Effector CD4-positive, alpha-beta T cell (primary cell): ENCODE data around the gene TMEM179. TPM values are rescaled to one million over a fixed set of nuclear protein-coding genes. Genes with fewer than 3 reads are reported as not detected.
"Not testable (repeated sequence)": the region's sequence is repeated elsewhere in the genome, so short reads cannot be mapped to it uniquely, and the experiment has no call there.

ENCODE experiments used
- DNase-seq: peaks from one replicate; pipeline ENCODE4 v3.0.0-alpha.2; 2020
- total RNA-seq: gene quantifications from one replicate; lab custom pipeline; 2026; lab: John Stamatoyannopoulos, UW

TMEM179 gene
- not detected for total RNA-seq

DNA sequence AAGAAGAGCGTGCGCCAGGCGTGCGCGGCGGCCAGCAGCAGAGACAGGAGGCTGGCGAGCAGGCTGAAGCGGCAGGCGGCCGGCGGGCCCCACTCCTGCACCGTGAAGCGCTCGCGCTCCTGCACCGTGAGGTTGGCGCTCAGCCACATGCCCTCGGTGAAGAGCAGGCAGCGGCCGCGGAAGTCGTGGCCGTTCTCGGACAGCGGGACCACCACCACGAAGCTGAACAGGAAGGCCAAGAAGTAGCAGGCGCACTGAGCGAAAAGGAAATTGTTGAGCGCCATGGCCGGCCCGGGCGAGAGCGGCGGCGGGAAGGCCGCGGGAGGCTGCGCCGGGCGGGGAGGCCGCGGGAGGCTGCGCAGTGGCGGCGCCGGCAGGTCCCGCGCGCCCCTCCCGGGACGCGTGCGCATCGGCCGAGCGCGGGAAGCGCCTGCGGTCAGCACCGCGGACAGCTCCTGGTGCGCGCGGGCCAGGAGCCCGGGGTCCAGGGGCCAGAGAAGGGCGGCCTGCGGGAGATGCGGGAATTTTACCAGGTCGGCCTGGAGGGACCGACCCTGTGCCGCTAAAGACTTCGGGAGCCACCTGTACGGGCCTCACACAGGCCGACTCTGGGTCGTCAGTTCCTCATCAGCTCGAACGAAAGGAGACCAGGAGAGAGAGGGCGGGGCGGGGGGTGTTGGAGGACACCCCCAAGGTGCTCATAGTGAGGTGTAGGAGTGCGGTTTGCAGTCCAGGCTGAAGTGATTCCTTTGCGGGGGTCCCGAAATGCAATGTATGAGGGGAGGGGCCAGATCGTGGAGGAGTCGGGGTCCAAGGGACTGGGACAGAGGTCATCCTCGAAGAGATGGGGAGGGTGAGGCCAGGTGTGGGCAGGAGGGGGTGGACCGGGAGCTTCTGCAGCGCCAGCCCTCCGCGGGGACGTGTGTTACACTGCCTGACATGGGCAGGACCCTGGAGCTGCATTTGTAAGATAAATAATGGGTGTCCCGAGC, at the start of gene TMEM179:
Gene TMEM179, minus strand, starts transcription at position 315 of the 992 bp plus-strand sequence. Its CDS starts 31 bp downstream, at position 284.
- DNase-seq = no peak

DNA sequence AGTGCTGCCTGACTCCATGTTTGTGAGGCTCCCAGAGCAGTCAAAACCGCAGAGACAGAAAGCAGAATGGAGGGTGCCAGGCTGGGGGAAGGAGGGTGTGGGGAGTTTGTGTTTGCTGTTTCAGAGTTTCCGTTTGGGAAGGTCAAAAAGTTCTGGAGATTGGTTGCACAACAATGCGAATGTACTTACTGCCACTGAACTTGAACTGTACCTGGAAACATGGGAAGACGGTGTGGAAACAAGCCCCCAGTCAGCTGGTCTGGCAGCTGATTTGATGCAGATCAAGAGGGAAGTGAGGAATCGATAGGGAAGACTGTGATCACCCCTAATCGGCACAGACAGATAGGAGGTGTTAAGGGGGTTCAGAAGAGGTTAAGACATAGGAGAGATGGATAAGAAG, 49.5 kb upstream of the TMEM179 start:
- no peak for DNase-seq

DNA sequence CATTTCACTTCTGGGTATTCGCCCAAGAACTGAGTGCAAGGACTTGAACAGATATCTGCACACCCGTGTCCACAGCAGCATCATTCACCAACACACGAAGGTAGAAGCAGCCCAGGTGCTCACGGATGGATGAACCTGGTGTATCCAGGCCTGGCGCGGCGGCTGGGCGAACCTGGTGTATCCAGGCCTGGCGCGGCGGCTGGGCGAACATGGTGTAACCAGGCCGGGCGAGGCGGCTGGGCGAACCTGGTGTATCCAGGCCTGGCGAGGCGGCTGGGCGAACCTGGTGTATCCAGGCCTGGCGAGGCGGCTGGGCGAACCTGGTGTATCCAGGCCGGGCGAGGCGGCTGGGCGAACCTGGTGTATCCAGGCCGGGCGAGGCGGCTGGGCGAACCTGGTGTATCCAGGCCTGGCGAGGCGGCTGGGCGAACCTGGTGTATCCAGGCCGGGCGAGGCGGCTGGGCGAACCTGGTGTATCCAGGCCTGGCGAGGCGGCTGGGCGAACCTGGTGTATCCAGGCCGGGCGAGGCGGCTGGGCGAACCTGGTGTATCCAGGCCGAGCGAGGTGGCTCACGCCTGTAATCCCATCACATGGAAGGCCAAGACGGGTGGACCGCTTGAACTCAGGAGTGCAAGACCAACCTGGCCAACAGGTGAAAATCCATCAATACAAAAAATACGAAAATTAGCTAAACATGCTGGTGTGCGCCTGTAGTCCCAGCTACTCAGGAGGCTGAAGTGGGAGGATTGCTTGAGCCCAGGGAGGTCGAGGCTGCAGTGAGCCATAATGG, 48.8 kb upstream of the TMEM179 start:
- not testable (repeated sequence) for DNase-seq

DNA sequence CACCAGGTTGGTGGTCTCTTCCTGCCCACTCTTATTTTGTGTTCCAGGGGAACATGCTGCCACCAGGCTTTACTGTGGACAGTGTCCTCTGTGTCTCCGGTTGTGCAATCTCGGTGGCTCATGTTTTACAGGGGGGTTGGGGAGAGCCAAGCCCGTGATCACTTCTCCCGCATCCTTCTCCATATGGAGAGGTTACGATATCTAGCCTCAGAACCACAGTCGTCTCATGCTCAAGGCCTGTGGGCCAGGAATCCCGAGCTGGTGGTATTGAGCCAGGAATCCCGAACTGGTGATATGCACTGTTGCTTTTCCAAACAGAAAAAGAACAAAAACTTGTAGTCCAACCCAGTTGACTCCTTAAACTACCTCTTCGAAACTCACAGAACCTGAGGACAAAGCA, 47.8 kb upstream of the TMEM179 start:
- DNase-seq = no peak

DNA sequence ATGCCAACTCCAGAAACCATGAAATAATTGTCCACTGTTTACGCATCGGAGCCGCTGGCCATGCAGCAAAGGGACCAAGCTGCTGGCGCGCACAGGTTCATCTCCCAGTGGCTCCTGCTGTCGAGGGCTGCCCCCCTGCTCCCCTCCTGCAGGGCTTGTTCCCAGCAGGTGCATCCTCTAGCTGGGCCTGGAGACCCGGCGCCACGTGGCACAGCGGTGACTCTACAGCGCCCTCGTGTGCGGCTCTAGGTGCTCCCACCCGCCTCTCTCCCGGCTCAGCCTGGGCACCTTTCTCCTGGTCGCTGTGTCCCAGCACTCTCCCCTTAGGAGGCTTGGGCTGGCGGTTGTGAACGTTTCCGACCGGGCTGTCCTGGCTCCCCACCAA, 47.3 kb upstream of the TMEM179 start:
- DNase-seq = no peak

DNA sequence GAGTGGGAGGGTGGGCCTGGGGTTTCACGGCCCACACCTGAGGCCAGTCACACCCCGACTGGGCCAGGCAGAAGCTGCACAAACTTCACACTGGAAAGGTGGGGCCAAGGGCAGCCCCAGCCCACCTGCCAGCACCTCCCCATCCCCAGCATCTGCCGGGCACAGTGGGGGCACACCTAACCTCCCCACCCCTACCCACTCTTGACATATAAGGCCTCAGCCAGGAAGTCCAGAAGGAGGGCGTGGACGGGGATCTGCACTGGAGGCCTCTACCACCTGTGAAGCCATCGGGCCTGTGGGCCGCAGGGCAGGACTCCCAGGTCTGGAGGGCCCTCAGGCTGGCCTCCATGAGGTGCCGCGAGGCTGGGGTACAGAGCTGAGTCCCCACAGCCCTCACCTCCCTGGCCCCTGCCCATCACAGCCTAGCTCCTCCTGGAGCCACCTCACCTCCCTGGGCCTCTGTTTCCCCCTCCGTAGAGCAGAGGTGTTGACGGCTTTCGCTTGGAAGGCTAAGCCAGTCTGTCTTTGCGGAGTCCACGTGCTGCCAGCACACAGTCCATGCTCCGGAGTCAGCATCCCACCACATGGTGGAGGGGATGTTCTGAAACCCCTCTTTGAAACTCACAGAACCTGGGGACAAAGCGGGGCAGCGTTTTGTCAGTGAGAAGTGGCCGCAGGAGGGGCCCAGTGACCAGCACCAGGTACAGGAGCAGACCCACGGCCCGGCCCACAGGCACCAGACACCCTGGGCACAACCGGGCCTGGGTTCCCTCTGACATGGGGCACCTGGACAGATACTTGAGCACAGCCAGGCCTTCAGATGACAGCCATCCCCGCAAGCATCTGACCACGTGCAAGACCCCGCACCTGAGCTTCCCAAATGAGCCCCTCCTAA, 46.7 kb upstream of the TMEM179 start:
- no peak for DNase-seq

DNA sequence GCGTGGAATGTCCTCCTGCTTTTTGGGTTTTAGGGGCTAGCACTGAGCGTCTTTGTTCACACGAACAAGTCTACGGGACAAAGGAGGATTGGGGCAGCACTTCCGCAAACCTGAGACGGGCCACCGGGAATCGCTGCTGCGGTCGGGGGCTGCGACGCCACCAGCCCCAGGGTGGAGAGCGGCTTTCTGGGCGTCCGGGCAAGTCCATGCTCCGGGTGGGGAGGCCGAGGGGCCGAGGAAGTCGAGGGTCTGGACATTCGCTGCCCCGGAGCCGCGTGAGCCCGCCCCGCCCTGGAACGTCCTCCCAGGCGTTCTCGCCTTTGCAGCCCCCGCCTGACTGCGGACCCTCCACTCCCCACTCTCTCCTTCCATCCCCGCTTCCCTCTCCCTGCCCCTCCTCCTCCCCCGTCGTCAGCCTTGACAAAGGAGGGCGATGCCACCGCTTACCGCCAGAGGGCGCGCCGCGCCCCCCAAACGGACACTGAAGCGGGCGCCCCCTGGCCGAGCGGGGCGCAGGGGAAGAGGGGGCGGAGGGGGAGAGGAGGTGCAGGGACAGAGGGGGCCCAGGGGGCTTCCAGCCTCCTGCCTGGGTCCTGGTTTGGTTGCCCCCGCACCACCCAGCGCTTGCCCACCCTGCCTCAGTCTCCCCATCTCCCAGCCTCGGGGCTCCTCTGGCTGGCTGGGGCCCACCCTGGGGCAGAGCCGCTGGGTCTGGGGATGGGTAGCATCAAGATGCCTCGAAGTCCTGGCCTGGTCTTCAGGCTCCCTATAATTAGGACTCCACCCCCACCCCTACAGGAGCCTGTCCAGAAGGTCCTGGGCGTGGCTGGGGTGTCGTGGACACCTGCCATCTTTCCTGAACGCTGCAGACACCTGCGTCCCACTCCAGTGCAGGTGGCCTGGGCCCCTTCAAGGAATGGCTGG, 45.7 kb upstream of the TMEM179 start:
- peak; percentile 45 for DNase-seq

DNA sequence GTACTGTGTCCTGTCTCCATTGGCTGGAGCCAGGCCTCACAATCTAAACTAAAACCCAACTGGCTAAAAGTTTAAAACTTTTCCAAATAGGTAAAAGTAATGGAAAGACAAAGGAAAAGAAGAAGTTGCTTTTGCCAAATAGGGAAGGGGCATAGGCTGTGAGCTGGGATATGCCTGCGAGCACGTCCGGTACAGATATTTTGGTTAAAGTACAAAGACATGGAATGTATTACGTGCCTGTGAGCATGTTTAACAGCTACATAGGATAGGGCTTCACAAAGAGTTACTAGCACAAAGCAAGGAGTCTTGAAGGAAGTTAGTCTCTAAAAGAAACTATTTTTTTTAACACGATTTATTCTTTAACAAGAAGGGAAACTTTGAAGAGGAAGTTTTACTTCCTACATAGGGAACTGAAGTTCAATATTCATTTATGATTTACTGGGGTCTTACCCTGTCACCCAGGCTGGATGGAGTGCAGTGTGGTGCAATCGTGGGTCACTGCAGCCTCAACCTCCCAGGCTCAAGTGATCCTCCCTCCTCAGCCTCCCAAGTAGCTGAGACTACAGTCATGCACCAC, 43.0 kb upstream of the TMEM179 start:
- no peak for DNase-seq

DNA sequence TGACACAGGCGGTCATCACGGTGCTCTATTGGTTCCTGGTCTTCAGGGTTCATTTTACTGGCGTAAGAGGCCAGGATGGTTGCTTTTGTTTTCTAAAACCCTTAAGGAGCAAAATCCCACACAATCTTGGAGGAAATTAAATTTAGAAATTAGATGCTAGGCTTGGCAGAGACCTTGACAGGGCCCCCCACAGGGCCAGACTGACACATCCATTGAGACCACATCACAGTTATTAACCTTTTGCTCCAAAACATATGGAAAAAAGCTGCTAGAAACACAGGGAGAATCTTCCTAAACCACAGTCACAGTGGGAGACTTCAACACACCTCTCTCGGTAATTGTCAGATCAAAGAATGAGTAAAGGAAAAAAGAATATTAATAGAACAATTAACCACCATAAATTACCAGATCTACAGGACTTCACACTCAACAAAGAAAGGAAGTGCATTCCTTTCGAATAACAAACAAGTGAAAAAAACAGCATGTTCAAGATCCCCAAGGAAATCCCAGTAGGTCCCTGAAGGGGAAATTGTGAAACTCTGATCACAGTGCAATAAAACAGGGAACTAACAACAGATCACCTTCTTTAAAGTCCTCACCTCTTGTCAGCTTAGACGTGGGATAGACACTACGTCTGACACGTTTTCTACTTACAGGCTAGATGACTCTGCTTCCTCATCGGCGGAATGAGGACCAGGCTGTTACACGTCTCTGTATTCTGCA, 40.2 kb upstream of the TMEM179 start:
- no peak for DNase-seq

DNA sequence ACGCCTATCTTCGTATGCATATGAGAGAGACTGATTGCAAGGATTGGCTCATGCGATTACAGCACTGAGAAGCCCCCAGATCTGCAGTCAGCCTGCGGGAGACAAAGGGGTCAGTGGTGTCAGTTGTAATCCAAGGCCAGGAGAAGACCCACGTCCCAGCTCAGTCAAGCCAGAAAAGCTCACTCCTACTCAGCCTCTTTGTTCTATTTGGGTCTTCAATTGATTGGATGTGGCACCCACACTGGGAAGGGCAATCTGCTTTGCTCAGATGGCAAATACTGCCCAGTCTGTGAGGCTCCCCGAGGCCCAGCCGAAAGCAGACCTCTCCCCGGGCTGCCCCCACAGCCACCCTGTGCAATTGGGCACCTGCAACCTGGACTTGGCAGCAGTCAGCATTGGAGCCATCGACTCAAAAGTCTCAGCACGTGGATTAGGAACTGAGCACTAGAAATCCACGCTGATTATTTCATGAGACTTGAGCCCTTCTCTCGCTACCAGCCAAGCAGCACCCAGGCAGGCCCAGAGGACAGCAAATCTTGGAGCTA, 39.6 kb upstream of the TMEM179 start:
- no peak for DNase-seq

DNA sequence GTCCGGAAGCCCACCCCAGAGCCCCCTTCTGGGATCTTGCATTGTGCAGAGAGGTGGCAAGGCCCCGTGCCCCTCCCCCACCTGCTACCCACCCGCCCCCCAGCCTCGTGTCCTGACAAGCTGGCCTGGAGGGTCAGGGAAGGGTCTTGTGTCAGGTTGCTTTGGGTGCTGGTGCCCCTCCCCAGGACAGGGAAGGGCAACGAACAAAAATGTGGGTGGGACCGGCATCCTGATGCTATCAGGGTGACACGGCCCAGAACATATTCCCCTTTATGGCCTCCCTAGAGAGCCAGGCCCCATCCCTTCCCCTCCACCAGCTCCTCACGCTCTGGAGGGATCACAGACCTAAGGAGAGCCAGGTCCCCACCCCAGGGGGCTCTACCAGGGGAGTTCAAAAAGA, 38.7 kb upstream of the TMEM179 start:
- DNase-seq = no peak

DNA sequence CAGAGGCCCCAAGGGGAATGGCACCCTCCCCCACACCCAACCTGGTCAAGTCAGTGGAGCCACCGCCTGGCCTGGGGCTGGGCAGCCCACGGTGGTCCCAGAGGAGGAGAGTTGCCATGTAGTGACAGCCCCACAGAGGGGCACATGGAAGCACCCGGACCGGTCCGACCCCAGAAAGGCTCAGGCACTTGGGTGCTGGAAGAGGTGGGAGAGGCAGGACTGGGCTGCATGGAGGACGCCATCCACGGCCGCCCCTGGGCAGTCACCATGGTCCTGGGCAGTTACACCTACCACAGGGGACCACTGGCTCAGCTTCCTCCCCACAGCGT, 37.9 kb upstream of the TMEM179 start:
- no peak for DNase-seq

DNA sequence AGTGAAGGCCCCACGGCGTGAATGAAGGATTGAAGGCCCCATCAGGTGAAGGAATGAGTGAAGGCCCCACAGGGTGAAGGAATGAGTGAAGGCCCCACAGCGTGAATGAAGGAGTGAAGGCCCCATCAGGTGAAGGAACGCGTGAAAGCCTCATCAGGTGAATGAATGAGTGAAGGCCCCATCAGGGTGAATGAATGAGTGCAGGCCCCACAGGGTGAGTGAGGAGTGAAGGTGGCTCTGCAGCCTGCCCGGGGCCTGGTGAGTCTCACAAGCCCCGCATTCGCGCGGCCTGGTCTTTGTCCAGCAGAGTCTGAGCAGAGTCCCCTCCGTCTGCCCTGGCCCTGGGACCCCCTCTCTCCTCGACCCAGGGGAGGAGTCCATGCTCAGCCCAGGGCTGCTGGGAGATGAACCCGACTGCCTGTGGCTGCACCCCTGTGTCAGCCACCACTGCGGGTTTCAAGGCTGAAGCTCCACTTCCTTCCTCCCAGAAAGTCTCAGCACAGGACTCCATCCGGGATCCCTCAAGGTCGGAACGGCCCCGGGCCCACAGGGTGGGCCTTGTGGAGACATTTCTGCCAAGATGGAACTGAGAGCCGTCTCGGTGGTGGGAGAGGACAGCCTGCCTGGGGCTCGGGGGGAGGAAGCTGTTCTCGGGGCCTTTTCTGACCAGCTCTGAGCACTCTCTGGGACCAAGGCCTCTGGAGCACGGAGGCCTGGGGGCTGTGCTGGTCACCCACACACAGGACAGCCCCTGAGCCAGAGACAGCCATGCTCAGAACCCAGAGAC, 37.4 kb upstream of the TMEM179 start:
- DNase-seq = no peak

DNA sequence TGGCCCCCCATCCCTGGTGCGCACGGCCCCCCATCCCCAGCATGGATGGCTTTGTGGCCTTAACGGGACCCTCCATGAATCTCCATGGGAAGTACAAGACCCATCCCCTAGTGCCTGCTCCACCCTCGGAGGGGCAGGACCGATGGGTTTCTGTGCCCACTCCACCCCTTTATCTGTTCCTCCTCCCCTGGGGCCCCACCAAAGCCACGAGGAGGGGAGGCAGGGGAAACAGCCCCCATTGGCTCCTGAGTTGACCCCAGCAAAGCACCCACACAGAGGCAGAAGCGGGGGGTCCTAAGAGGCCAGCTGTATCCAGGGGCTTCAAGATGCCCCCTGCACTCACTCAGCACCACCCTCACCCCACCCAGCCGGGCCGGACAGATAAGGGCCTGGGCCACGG, 36.1 kb upstream of the TMEM179 start:
- DNase-seq = no peak

DNA sequence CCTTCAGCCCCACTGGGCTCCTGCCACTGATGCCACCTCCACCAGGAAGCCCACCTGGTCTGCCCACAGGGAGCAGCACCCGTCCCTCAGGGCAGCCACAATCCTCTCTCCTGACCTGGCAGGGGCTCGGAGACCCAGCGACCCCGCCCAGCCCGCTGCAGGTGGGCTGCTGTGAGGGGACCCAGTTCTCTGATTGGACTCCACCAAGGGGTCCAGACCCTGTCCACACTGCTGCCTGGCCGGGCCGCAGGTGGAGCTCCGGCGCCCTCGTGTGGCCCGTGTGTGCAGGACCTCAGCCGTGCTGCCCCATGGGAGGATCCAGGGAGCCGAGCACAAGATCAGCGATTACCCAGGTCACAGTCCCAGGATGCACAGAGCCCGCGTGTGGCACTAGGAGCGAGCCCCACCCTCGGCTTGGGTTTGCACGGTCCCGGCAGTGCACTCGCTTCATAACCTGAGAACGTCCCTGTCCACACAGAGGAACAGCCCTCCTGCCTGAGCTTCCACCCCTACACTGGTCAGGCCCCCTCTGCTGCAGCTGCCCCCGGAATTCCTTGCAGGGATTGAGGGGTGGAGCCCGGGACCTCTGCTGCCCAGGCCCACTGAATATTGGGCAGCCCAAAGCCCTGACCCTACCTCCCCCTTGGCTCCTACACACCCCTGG, 35.4 kb upstream of the TMEM179 start:
- DNase-seq = peak; percentile 15

DNA sequence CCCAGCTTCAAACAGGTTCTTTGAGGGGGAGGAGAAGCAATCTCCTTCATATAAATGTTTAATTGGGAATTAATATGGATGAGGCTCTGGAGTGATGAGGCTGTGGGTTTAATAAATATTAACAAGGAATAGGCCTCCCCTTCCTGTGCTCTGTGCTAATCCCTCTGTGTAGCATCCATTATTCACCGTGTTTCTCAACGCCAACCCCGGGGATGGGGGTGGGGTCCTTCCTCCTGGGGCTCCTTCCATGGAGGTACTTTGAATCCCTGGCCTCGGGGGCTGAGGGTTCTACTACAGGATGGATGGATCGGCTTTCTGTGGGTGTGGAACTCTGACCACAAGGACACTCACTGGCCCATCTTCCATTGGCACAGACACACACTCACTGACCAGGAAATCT, 34.9 kb upstream of the TMEM179 start:
- no peak for DNase-seq

DNA sequence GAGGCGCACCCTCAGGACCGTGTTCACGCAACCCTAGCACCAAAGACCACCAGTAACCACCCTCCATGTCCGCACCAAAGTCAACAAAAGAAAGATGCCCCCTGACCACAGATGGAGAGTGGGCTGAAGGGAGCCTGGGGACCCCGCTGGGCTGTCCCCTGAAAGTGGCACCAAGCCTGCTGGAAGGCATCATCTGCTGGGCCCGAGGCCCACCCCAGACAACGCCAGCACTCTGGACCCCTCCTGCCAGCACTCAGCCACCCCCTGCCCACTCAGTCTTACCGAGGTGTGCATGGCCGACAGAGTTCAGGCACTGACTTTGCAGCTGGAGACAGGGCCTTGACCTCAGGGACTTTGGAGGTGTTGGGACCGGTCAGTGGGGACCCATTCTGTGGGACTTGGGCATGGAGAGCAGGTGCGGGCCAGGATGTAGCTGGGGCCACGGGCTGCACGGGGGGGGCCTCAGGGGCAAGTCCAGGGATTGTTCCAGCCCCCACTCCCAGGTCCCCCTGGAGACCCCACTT, 34.4 kb upstream of the TMEM179 start:
- no peak for DNase-seq

DNA sequence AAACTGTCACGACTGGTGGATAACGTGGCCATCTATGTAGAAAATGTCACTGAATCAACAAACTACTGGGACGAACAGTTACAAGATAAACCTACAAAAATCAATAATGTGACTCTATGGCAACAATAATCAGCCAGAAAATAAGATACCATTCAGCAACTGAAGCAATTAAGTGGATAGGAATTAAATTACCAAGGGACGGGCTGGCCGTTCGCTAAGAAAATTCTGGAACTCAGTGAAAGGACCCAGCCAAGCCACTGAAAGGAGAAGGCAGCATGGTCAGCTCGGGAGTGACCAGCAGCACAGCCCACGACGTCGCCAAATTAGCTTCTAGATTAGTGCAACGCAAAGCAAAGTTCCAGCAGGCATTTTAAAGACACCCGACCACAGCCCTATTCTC, 33.6 kb upstream of the TMEM179 start:
- no peak for DNase-seq

DNA sequence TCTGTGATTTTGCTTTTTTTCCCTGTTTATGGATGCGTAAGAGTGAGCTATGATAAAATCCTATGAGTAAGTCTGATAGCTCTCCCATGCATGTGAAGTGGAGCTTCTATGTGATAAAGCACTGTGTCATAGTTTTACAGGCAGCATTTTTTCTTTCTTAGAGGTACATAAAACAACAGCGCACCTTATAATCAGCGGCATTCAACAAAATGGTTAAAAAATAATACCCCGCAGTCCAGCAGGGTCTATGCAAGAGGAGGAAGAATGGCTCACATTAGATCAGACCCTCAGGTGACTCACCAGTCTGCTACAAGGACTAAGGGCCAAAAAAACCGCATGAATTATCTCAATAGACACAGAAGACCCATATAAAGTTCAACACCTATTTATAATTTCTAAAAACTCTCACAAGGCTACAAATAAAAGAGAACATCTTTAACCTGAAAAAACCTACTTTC, 33.0 kb upstream of the TMEM179 start:
- no peak for DNase-seq
